ENCODE measurements around the gene NCBP1.

- TF ChIP-seq, protein P1, sequence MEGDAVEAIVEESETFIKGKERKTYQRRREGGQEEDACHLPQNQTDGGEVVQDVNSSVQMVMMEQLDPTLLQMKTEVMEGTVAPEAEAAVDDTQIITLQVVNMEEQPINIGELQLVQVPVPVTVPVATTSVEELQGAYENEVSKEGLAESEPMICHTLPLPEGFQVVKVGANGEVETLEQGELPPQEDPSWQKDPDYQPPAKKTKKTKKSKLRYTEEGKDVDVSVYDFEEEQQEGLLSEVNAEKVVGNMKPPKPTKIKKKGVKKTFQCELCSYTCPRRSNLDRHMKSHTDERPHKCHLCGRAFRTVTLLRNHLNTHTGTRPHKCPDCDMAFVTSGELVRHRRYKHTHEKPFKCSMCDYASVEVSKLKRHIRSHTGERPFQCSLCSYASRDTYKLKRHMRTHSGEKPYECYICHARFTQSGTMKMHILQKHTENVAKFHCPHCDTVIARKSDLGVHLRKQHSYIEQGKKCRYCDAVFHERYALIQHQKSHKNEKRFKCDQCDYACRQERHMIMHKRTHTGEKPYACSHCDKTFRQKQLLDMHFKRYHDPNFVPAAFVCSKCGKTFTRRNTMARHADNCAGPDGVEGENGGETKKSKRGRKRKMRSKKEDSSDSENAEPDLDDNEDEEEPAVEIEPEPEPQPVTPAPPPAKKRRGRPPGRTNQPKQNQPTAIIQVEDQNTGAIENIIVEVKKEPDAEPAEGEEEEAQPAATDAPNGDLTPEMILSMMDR (IDR thresholded peaks at IDR 0.05; ENCODE audit: poor library complexity): no peak
- TF ChIP-seq EZH2phosphoT487 (IDR thresholded peaks at IDR 0.05; ENCODE audit: low read depth, severe bottlenecking, unreplicated experiment): no peak
Observed at GRCh38 chr9:97630591-97630990, 3.0 kb upstream of the NCBP1 start.

Measured in hepatocyte (in vitro differentiated cells).